ENCODE data around the gene VASP.

The VASP gene

DNA sequence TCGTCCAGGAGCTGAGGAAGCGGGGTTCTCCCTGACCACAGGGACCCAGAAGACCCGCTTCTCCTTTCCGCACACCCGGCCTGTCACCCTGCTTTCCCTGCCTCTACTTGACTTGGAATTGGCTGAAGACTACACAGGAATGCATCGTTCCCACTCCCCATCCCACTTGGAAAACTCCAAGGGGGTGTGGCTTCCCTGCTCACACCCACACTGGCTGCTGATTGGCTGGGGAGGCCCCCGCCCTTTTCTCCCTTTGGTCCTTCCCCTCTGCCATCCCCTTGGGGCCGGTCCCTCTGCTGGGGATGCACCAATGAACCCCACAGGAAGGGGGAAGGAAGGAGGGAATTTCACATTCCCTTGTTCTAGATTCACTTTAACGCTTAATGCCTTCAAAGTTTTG is 18.9 kb downstream of the VASP start:
- CTCF ChIA-PET, result interaction anchor here (0.6 to 2.1 kb wide), 6 partner anchors 12 to 158 kb away, joined by 3 to 13 read pairs (median 5); no protein-coding TSS in a partner anchor
- H3K4me3 ChIP-seq (ENCODE audit: low read depth, low read length), result no peak overlapping the region
- TF ChIP-seq, protein P1, sequence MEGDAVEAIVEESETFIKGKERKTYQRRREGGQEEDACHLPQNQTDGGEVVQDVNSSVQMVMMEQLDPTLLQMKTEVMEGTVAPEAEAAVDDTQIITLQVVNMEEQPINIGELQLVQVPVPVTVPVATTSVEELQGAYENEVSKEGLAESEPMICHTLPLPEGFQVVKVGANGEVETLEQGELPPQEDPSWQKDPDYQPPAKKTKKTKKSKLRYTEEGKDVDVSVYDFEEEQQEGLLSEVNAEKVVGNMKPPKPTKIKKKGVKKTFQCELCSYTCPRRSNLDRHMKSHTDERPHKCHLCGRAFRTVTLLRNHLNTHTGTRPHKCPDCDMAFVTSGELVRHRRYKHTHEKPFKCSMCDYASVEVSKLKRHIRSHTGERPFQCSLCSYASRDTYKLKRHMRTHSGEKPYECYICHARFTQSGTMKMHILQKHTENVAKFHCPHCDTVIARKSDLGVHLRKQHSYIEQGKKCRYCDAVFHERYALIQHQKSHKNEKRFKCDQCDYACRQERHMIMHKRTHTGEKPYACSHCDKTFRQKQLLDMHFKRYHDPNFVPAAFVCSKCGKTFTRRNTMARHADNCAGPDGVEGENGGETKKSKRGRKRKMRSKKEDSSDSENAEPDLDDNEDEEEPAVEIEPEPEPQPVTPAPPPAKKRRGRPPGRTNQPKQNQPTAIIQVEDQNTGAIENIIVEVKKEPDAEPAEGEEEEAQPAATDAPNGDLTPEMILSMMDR (IDR thresholded peaks at IDR 0.05; ENCODE audit: insufficient read depth, low read length, missing control alignments), result no peak
- POLR2A ChIA-PET, result interaction anchor here (0.6 kb wide), 1 partner anchor 85 kb away, joined by 3 read pairs; no protein-coding TSS in a partner anchor
- no peak for DNase-seq (ENCODE audit: low read depth, low spot score)

DNA sequence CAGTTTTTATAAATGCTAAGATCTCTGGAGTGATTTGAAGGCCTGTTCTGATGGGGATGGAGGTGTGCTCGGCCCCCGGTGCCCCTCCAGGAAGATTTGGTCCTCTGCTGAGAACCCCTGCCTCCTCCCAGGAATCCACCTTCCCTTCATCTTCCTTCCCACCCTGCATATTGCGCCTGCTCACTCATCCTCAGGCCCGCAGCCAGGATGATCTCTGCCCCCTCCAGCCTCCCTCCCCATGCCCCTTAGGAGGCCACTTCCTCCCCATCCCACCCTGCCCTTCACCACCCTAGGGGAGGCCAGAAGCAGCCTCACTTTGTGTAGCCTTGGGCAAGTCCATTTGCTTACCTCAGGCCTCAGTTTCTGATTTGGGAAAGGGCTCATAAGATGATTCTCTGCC is 19.7 kb downstream of the VASP start:
- TF ChIP-seq, protein P1 (IDR thresholded peaks at IDR 0.05; ENCODE audit: insufficient read depth, low read length, missing control alignments), result no peak
- no peak for DNase-seq (ENCODE audit: low read depth, low spot score)
- POLR2A ChIA-PET, result no interaction called here
- CTCF ChIA-PET, result interaction anchor here (1.0 to 2.1 kb wide), 7 partner anchors 12 to 157 kb away, joined by 3 to 13 read pairs (median 5); no protein-coding TSS in a partner anchor
- no peak overlapping the region for H3K4me3 ChIP-seq (ENCODE audit: low read depth, low read length)

DNA sequence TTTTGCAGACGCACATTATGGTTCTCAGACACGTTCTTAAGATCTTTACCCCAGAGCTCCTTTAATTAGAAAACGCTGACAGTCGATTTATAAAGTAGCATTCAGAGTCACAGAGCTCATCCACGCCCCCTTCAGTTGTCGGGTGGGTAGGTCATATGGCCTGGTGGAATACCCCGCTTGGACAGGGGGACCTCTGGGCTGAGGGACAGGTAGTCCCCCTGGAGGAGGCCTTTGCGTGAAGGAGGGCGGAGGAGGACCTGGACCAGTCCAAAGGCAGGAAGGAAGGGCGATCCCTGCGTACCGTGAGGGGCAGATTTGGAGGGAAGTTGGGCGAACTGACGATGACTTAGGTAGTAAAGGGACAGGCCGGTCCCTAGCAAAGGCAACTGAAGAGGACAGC is 20.5 kb downstream of the VASP start:
- CTCF ChIA-PET, result interaction anchor here (1.0 to 2.1 kb wide), 4 partner anchors 13 to 114 kb away, joined by 3 to 13 read pairs (median 6); no protein-coding TSS in a partner anchor
- POLR2A ChIA-PET, result no interaction called here

DNA sequence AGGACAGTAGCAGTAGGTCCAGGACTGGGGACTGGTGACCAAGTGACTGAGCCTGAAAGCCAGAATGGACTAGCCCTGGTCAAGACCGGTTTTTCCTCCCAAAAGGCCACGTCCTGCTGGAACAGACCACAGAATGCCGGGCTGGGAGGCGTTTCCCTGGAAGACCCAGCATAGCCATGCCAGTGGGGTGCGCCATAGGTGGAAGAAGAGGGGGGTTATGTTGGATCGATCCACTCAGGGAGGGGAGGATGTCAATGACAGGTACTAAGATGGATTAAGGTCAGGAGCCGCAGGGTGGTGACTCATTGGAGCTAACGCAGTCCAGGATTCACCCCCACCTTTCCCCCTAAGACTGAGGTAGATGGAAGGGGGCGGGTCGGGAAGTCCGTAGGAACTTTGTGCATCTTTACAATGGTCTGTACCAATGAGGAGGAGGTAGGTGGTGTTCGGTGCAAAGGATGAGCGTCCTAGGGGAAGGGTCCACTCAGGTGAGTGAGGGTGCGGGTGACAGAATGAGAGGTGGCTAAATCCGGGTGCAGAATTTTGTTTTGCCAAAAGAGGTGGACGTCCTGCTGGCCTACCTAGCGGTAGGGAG is 21.0 kb downstream of the VASP start:
- TF ChIP-seq, protein P1 (IDR thresholded peaks at IDR 0.05; ENCODE audit: insufficient read depth, low read length, missing control alignments), result no peak
- DNase-seq (ENCODE audit: low read depth, low spot score), result no peak
- POLR2A ChIA-PET, result no interaction called here
- CTCF ChIA-PET, result interaction anchor here (1.0 to 1.1 kb wide), 2 partner anchors 13 to 114 kb away, joined by 3 to 5 read pairs; no protein-coding TSS in a partner anchor
- H3K4me3 ChIP-seq (ENCODE audit: low read depth, low read length), result no peak overlapping the region

More for the DNA sequence above, 20.5 kb downstream of the VASP start:
- no peak overlapping the region for H3K4me3 ChIP-seq (ENCODE audit: low read depth, low read length)
- TF ChIP-seq, protein P1 (IDR thresholded peaks at IDR 0.05; ENCODE audit: insufficient read depth, low read length, missing control alignments), result no peak
- DNase-seq (ENCODE audit: low read depth, low spot score), result no peak

DNA sequence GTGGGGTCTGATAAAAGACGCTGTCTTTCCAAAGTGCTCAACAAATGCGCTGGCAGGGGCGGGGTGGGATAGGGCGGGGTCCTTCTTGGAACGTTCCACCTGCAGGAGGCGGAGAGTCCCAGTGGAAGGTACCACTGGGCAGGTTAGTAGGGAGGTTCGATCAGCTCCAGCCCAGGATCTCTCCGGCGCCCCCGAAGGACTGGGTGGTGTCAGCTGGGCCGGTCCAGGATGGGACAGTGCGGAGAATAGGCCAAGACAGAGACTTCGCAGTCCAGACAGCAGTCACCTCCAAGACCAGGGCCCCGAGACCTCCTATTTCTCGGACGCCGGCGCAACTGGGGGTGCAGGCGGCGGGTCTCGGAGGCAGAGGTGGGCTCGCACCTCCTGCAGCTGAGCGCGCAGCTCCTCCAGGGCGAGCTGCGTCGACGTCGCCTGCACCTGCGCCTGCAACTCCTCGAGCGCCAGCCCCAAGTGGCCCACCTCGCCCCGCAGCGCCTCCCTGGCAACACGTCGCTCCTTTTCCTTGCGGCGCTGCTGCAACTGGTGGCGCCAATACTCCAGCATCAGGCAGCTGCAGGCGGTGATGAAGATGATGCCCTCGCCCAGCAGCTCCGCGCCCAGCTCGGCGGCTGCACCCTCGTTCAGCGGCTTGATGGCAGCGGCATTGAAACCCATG is 21.6 kb downstream of the VASP start:
- TF ChIP-seq, protein P1 (IDR thresholded peaks at IDR 0.05; ENCODE audit: insufficient read depth, low read length, missing control alignments), result no peak
- CTCF ChIA-PET, result no interaction called here
- POLR2A ChIA-PET, result no interaction called here
- DNase-seq (ENCODE audit: low read depth, low spot score), result no peak
- H3K4me3 ChIP-seq (ENCODE audit: low read depth, low read length), result no peak overlapping the region

DNA sequence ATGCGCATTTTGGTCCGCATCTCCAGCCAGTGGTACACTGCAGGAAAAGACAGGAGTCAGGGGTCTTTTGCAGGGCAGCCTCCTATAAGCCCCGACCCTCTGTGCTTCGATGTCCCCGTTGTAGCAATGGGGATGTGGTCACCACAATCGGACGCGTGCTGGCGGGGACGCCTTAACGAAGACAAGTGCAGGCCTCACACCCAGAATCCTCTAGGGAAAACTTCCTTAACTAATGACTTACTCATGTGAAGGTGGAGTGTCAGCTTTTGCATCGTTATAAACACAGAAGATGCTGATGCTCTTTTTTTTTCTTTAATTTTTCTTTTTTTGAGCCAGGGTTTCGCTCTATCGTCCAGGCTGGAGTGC is 22.1 kb downstream of the VASP start:
- ChIA-PET CTCF (no interaction called here), POLR2A (no interaction called here)
- no peak overlapping the region for H3K4me3 ChIP-seq (ENCODE audit: low read depth, low read length)
- TF ChIP-seq, protein P1 (IDR thresholded peaks at IDR 0.05; ENCODE audit: insufficient read depth, low read length, missing control alignments), result no peak
- no peak for DNase-seq (ENCODE audit: low read depth, low spot score)

Measured in AG04449 (cell line).